Caco-2 (cell line): Measurements from ENCODE around the gene CMSS1. TPM values are rescaled to one million over a fixed set of nuclear protein-coding genes. Genes with fewer than 3 reads are reported as not detected.

Source experiments
- BruUV-seq: library from RNA; stranded (reverse); fragments of 400-500 nt; replicated peaks from 2 replicates; lab custom pipeline; 2021; lab: Mats Ljungman, UMichigan
- CTCF ChIA-PET: fragments of 300-600 bp; sonication (Branson Sonifier 250); formaldehyde crosslinking; loops from one replicate; lab custom pipeline; 2022; ENCODE audit warnings: antibody characterized with exemption; lab: Charles Lee
- POLR2A ChIA-PET: fragments of 300-600 bp; sonication (Branson Sonifier 250); formaldehyde crosslinking; loops from one replicate; lab custom pipeline; 2022; ENCODE audit warnings: antibody characterized with exemption; lab: Charles Lee
- DNase-seq, 2 experiments: peaks; one replicate each; pipeline versions ENCODE4 v3.0.0 to v3.0.0-alpha.2; 2020 to 2022
- H3K27me3 ChIP-seq: replicated peaks from 2 replicates; pipeline ENCODE4 v1.6.0; 2011; ENCODE audit warnings: low read length; ENCODE audit not compliant: control insufficient read depth, insufficient read depth
- H3K36me3 ChIP-seq: 2 replicates; pipeline ENCODE4 v1.5.1; 2011; ENCODE audit warnings: low read length; ENCODE audit not compliant: control insufficient read depth, insufficient read depth
- H3K4me1 ChIP-seq: fragments of 250-450 bp; sonication (Bioruptor Pico); 2 replicates; pipeline ENCODE4 v1.5.1; 2020; ENCODE audit warnings: mild to moderate bottlenecking
- H3K4me3 ChIP-seq: 2 replicates; pipeline ENCODE4 v1.5.1; 2011; ENCODE audit warnings: low read depth, mild to moderate bottlenecking, control low read depth, low read length
- H3K9me3 ChIP-seq: fragments of 250-450 bp; sonication (Bioruptor Pico); 2 replicates; pipeline ENCODE4 v1.5.1; 2020; ENCODE audit warnings: mild to moderate bottlenecking, moderate library complexity
- H3K27ac Mint-ChIP-seq: one replicate; pipeline ENCODE4 v1.8.0; 2022; ENCODE audit warnings: mixed read lengths; ENCODE audit not compliant: unreplicated experiment
- H3K27me3 Mint-ChIP-seq: one replicate; pipeline ENCODE4 v1.8.0; 2022; ENCODE audit warnings: mixed read lengths; ENCODE audit not compliant: insufficient read depth, unreplicated experiment
- H3K36me3 Mint-ChIP-seq: one replicate; pipeline ENCODE4 v1.8.0; 2022; ENCODE audit warnings: mild to moderate bottlenecking, mixed read lengths; ENCODE audit not compliant: insufficient read depth, unreplicated experiment
- H3K4me1 Mint-ChIP-seq: one replicate; pipeline ENCODE4 v1.8.0; 2022; ENCODE audit warnings: low read depth, mixed read lengths; ENCODE audit not compliant: unreplicated experiment
- H3K4me3 Mint-ChIP-seq: one replicate; pipeline ENCODE4 v1.8.0; 2022; ENCODE audit warnings: mild to moderate bottlenecking, moderate library complexity, mixed read lengths; ENCODE audit not compliant: unreplicated experiment
- H3K9me3 Mint-ChIP-seq: one replicate; pipeline ENCODE4 v1.8.0; 2022; ENCODE audit warnings: mixed read lengths; ENCODE audit not compliant: unreplicated experiment
- intact Hi-C: fragments of 100-400 bp; cut with micrococcal nuclease; formaldehyde crosslinking; loops from one replicate; pipeline ENCODE4 v1.10.0; 2022; ENCODE audit not compliant: unreplicated experiment
- total RNA-seq: library from RNA; stranded (reverse); gene quantifications from 2 replicates; pipeline ENCODE4 v1.2.3, GENCODE V29; 2022
- TF ChIP-seq, protein P1 (sequence below), 2 experiments: fragments of 200-600 bp in 1 of 2; IDR thresholded peaks; 1 replicate in 1 of 2; 2 replicates in 1 of 2; pipeline versions ENCODE4 v1.5.1 to v1.8.0; 2011 to 2022; ENCODE audit warnings: antibody characterized with exemption in 1 of 2, control low read depth in 1 of 2, inconsistent platforms in 1 of 2, low read depth in 1 of 2, low read length in 1 of 2, mild to moderate bottlenecking in 1 of 2, moderate library complexity in 1 of 2; ENCODE audit not compliant: insufficient read depth in 1 of 2, severe bottlenecking in 1 of 2, unreplicated experiment in 1 of 2

The CMSS1 gene
- total RNA-seq, 1 experiment from 2014 or later: 54.4 TPM

DNA sequence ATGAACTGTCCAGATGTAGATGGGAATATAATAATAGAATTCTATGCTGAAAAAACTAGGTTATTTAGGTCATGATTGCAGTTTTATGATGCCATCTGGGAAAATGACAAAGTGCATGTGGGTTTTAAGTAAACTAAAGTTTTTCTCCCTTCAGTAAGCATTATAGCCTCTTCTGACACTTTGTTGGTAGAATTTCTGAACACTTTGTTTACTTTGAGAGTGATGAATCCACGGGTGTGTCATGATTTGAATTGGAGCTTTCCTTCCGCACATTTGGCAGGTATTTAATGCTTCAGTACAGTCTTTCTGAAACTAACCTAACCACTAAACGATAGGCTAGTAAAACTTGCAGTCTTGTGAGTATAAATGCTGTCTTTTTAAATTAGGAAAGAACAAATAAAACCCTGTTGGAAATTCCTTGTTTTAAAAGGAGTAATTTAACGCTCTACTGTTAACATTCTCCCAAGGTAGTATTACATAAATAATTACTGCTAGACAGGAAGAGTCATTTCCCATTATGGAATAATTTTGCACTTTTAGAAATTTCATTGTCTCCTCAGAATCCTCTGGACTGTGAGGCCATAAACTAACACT lies 289.7 kb downstream of the CMSS1 start:
- ChIA-PET CTCF (no interaction called here), POLR2A (no interaction called here)
- no peaks in the 10 kb centered on the region for H3K36me3 ChIP-seq
- no peaks in the 10 kb centered on the region for H3K9me3 ChIP-seq
- DNase-seq: no peak
- TF ChIP-seq, protein P1, sequence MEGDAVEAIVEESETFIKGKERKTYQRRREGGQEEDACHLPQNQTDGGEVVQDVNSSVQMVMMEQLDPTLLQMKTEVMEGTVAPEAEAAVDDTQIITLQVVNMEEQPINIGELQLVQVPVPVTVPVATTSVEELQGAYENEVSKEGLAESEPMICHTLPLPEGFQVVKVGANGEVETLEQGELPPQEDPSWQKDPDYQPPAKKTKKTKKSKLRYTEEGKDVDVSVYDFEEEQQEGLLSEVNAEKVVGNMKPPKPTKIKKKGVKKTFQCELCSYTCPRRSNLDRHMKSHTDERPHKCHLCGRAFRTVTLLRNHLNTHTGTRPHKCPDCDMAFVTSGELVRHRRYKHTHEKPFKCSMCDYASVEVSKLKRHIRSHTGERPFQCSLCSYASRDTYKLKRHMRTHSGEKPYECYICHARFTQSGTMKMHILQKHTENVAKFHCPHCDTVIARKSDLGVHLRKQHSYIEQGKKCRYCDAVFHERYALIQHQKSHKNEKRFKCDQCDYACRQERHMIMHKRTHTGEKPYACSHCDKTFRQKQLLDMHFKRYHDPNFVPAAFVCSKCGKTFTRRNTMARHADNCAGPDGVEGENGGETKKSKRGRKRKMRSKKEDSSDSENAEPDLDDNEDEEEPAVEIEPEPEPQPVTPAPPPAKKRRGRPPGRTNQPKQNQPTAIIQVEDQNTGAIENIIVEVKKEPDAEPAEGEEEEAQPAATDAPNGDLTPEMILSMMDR (IDR thresholded peaks at IDR 0.05; ENCODE audit: insufficient read depth in 1 of 2, low read depth in 1 of 2, low read length in 1 of 2, severe bottlenecking in 1 of 2, unreplicated experiment in 1 of 2): no peak
- 0 out of 2 replicates have a peak, but pooled peaks cover 15% of the 10 kb centered on the region for H3K4me1 ChIP-seq
- no peaks in the 10 kb centered on the region for H3K36me3 Mint-ChIP-seq
- H3K27me3 Mint-ChIP-seq: no peaks in the 10 kb centered on the region
- H3K9me3 Mint-ChIP-seq: no peaks in the 10 kb centered on the region
- H3K27me3 ChIP-seq: no peaks in the 10 kb centered on the region
- no TSS peak for BruUV-seq
- no peak overlapping the region for H3K27ac Mint-ChIP-seq
- intact Hi-C loops: no loop called here
- no peak overlapping the region for H3K4me3 Mint-ChIP-seq
- peaks cover 20% of the 10 kb centered on the region for H3K4me1 Mint-ChIP-seq
- H3K4me3 ChIP-seq: no peak overlapping the region

DNA sequence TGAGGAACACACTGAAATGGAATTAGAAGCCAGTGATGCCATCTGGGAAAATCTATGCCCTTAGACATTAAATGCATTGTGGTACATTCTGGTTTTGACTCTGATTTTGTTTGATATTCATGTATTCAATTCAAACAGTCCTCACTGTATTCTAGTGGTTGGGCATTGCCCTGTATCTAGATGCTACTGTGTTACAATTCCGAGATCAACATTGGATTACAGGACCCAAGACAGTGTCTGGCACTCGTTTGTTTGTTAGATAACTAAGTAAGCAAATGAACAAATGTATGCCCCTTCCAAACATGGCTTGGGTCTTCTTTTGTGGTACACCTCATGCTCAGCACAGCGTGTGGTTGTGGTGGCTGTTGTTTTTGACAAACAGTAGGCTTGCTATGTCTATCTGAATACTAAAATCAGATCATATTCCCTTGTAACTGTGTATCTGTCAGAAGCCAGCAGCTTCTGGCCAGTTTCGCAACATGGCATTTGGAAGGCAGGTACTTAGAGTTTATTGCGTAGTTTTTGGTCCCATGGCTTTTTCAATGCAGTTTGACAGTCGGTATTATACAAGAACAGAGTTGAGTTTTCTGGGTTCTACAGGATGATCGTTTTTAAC lies 290.9 kb downstream of the CMSS1 start:
- POLR2A ChIA-PET: interaction anchor here (0.7 kb wide), 1 partner anchor 52 kb away, joined by 4 read pairs; no protein-coding TSS in a partner anchor
- DNase-seq: no peak
- H3K36me3 ChIP-seq: no peaks in the 10 kb centered on the region
- H3K4me1 ChIP-seq: 0 out of 2 replicates have a peak, but pooled peaks cover 15% of the 10 kb centered on the region
- TF ChIP-seq, protein P1 (IDR thresholded peaks at IDR 0.05; ENCODE audit: insufficient read depth in 1 of 2, low read depth in 1 of 2, low read length in 1 of 2, severe bottlenecking in 1 of 2, unreplicated experiment in 1 of 2): no peak
- intact Hi-C loops: no loop called here
- CTCF ChIA-PET: no interaction called here
- H3K4me3 Mint-ChIP-seq: no peak overlapping the region
- no peaks in the 10 kb centered on the region for H3K9me3 Mint-ChIP-seq
- no peaks in the 10 kb centered on the region for H3K36me3 Mint-ChIP-seq
- H3K9me3 ChIP-seq: no peaks in the 10 kb centered on the region
- no peak overlapping the region for H3K27ac Mint-ChIP-seq
- H3K4me1 Mint-ChIP-seq: peaks cover 20% of the 10 kb centered on the region
- H3K27me3 Mint-ChIP-seq: no peaks in the 10 kb centered on the region
- no peak overlapping the region for H3K4me3 ChIP-seq
- BruUV-seq: no TSS peak
- H3K27me3 ChIP-seq: no peaks in the 10 kb centered on the region

DNA sequence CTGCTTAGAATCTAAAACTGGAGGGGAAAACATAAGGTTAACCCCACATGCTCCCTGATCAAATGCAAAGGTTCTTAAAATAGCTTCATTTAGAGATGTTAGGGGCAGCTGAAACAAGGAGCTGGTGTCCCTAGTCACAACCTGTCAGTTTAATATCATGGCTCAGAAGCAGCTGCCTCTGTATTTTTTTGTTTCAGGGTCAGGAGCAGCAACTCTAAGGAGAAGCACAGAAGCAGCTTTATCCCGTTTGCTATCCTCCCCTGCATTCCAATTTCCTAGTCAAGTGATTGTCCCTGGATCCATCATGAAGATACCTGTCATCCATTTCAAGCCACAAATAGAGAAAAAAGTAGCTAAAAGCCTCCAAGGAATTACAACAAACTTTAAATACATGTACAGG lies 292.5 kb downstream of the CMSS1 start:
- ChIA-PET POLR2A (no interaction called here), CTCF (no interaction called here)
- Histone ChIP-seq H3K4me3 (no peak overlapping the region), H3K36me3 (no peaks in the 10 kb centered on the region), H3K27me3 (no peaks in the 10 kb centered on the region), H3K9me3 (no peaks in the 10 kb centered on the region), H3K4me1 (0 out of 2 replicates have a peak, but pooled peaks cover 12% of the 10 kb centered on the region)
- H3K36me3 Mint-ChIP-seq: no peaks in the 10 kb centered on the region
- intact Hi-C loops: no loop called here
- TF ChIP-seq, protein P1 (IDR thresholded peaks at IDR 0.05; ENCODE audit: insufficient read depth in 1 of 2, low read depth in 1 of 2, low read length in 1 of 2, severe bottlenecking in 1 of 2, unreplicated experiment in 1 of 2): no peak
- peaks cover 12% of the 10 kb centered on the region for H3K4me1 Mint-ChIP-seq
- no peak for DNase-seq
- no peak overlapping the region for H3K27ac Mint-ChIP-seq
- H3K27me3 Mint-ChIP-seq: no peaks in the 10 kb centered on the region
- no peak overlapping the region for H3K4me3 Mint-ChIP-seq
- no TSS peak for BruUV-seq
- H3K9me3 Mint-ChIP-seq: no peaks in the 10 kb centered on the region
